SK-N-SH treated with all-trans-retinoic acid at 6 μM for 48 hours (cell line): Measurements from ENCODE around the gene MACC1.

Source experiments
- ATAC-seq: fragments of 200-7000 bp; cut with Tn5 transposase; 3 replicates; pipeline ENCODE4 v1.9.1; 2020; ENCODE audit warnings: mild to moderate bottlenecking, moderate library complexity
- ARNTL ChIP-seq: fragments of 450-650 bp; formaldehyde crosslinking; IDR thresholded peaks from 2 replicates; pipeline ENCODE4 v1.5.0; 2020; ENCODE audit warnings: low read depth, mild to moderate bottlenecking, moderate library complexity, borderline replicate concordance
- BACH2 ChIP-seq: fragments of 250-450 bp; sonication (Bioruptor Pico); IDR thresholded peaks from 2 replicates; pipeline ENCODE4 v1.9.0; 2021; ENCODE audit warnings: mild to moderate bottlenecking, borderline replicate concordance
- CSDC2 ChIP-seq: fragments of 250-450 bp; sonication (Bioruptor Pico); IDR thresholded peaks from 2 replicates; pipeline ENCODE4 v1.5.0; 2020; ENCODE audit warnings: mild to moderate bottlenecking, moderate library complexity
- ESRRG ChIP-seq: fragments of 250-450 bp; sonication (Bioruptor Pico); IDR thresholded peaks from 2 replicates; pipeline ENCODE4 v1.6.1; 2021; ENCODE audit warnings: mild to moderate bottlenecking
- GLIS3 ChIP-seq: fragments of 250-450 bp; sonication (Bioruptor Pico); IDR thresholded peaks from 2 replicates; pipeline ENCODE4 v1.5.0; 2020; ENCODE audit warnings: mild to moderate bottlenecking, moderate library complexity
- ISL1 ChIP-seq: fragments of 250-450 bp; sonication (Bioruptor Pico); IDR thresholded peaks from 2 replicates; pipeline ENCODE4 v2.1.2; 2022; ENCODE audit warnings: mild to moderate bottlenecking, moderate library complexity
- OSR1 ChIP-seq: fragments of 250-450 bp; sonication (Bioruptor Pico); IDR thresholded peaks from 2 replicates; pipeline ENCODE4 v1.8.0; 2022; ENCODE audit warnings: moderate library complexity, mild to moderate bottlenecking, inconsistent platforms
- POU6F1 ChIP-seq: fragments of 250-450 bp; sonication (Bioruptor Pico); IDR thresholded peaks from 2 replicates; pipeline ENCODE4 v1.8.0; 2021; ENCODE audit warnings: low read depth, mild to moderate bottlenecking, moderate library complexity, borderline replicate concordance
- PPARA ChIP-seq: fragments of 250-450 bp; sonication (Bioruptor Pico); IDR thresholded peaks from 2 replicates; pipeline ENCODE4 v1.5.0; 2020; ENCODE audit warnings: mild to moderate bottlenecking, borderline replicate concordance
- RARB ChIP-seq: fragments of 250-450 bp; sonication (Bioruptor Pico); IDR thresholded peaks from 2 replicates; pipeline ENCODE4 v1.8.0; 2021; ENCODE audit warnings: mild to moderate bottlenecking, moderate library complexity
- SNAI2 ChIP-seq: fragments of 250-450 bp; sonication (Bioruptor Pico); IDR thresholded peaks from 2 replicates; pipeline ENCODE4 v1.5.0; 2020; ENCODE audit warnings: mild to moderate bottlenecking, moderate library complexity
- TCF4 ChIP-seq: fragments of 250-450 bp; sonication (Bioruptor Pico); IDR thresholded peaks from 2 replicates; pipeline ENCODE4 v1.8.0; 2021; ENCODE audit warnings: mild to moderate bottlenecking, moderate library complexity, borderline replicate concordance
- TOX ChIP-seq: fragments of 250-450 bp; sonication (Bioruptor Pico); IDR thresholded peaks from 2 replicates; pipeline ENCODE4 v1.8.0; 2021; ENCODE audit warnings: mild to moderate bottlenecking, moderate library complexity, borderline replicate concordance
- TSHZ2 ChIP-seq: fragments of 250-450 bp; sonication (Bioruptor Pico); IDR thresholded peaks from 2 replicates; pipeline ENCODE4 v1.5.0; 2020; ENCODE audit warnings: mild to moderate bottlenecking, moderate library complexity
- ZC3H10 ChIP-seq: fragments of 250-450 bp; sonication (Bioruptor Pico); IDR thresholded peaks from 2 replicates; pipeline ENCODE4 v1.5.1; 2021; ENCODE audit warnings: mild to moderate bottlenecking, moderate library complexity
- ZFP30 ChIP-seq: fragments of 450-650 bp; formaldehyde crosslinking; IDR thresholded peaks from 2 replicates; pipeline ENCODE4 v1.5.0; 2022; ENCODE audit warnings: mild to moderate bottlenecking, moderate library complexity
- ZNF70 ChIP-seq: fragments of 450-650 bp; formaldehyde crosslinking; IDR thresholded peaks from 2 replicates; pipeline ENCODE4 v1.5.0; 2020; ENCODE audit warnings: mild to moderate bottlenecking, moderate library complexity
- TF ChIP-seq, protein P1 (sequence below): fragments of 250-450 bp; sonication (Bioruptor Pico); IDR thresholded peaks from 2 replicates; pipeline ENCODE4 v1.5.1; 2020; ENCODE audit warnings: low read depth, mild to moderate bottlenecking, moderate library complexity
- TF ChIP-seq, protein P2 (sequence below): fragments of 250-450 bp; sonication (Bioruptor Pico); IDR thresholded peaks from 2 replicates; pipeline ENCODE4 v1.5.1; 2021; ENCODE audit warnings: mild to moderate bottlenecking, moderate library complexity
- TF ChIP-seq, protein P3 (sequence below): fragments of 250-450 bp; sonication (Bioruptor Pico); IDR thresholded peaks from 2 replicates; pipeline ENCODE4 v1.8.0; 2020; ENCODE audit warnings: mild to moderate bottlenecking, moderate library complexity, borderline replicate concordance

The MACC1 gene

GRCh38 chr7:20214132-20214531 lies 3.1 kb downstream of the MACC1 start:
- TF ChIP-seq, protein P1, sequence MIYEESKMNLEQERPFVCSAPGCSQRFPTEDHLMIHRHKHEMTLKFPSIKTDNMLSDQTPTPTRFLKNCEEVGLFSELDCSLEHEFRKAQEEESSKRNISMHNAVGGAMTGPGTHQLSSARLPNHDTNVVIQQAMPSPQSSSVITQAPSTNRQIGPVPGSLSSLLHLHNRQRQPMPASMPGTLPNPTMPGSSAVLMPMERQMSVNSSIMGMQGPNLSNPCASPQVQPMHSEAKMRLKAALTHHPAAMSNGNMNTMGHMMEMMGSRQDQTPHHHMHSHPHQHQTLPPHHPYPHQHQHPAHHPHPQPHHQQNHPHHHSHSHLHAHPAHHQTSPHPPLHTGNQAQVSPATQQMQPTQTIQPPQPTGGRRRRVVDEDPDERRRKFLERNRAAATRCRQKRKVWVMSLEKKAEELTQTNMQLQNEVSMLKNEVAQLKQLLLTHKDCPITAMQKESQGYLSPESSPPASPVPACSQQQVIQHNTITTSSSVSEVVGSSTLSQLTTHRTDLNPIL (CRISPR knock-in tag), result no peak
- TF ChIP-seq POU6F1 (CRISPR knock-in tag), result no peak
- no peak for TF ChIP-seq ESRRG (CRISPR knock-in tag)
- no peak for TF ChIP-seq BACH2
- TF ChIP-seq ZNF70 (CRISPR knock-in tag), result no peak
- TF ChIP-seq OSR1 (CRISPR knock-in tag), result no peak
- TF ChIP-seq TOX (CRISPR knock-in tag), result no peak
- no peak for TF ChIP-seq CSDC2
- no peak for TF ChIP-seq PPARA
- ATAC-seq, result no peak

- TF ChIP-seq ZNF70 (CRISPR knock-in tag), result no peak
- TF ChIP-seq TOX (CRISPR knock-in tag), result no peak
- no peak for TF ChIP-seq OSR1 (CRISPR knock-in tag)
- no peak for TF ChIP-seq ESRRG (CRISPR knock-in tag)
- TF ChIP-seq TCF4 (CRISPR knock-in tag), result no peak
- no peak for TF ChIP-seq PPARA
- TF ChIP-seq, protein P2, sequence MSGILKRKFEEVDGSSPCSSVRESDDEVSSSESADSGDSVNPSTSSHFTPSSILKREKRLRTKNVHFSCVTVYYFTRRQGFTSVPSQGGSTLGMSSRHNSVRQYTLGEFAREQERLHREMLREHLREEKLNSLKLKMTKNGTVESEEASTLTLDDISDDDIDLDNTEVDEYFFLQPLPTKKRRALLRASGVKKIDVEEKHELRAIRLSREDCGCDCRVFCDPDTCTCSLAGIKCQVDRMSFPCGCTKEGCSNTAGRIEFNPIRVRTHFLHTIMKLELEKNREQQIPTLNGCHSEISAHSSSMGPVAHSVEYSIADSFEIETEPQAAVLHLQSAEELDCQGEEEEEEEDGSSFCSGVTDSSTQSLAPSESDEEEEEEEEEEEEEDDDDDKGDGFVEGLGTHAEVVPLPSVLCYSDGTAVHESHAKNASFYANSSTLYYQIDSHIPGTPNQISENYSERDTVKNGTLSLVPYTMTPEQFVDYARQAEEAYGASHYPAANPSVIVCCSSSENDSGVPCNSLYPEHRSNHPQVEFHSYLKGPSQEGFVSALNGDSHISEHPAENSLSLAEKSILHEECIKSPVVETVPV (CRISPR knock-in tag), result no peak
- no peak for ATAC-seq
Measured at GRCh38 chr7:20213378-20213777, 3.8 kb downstream of the MACC1 start.

DNA sequence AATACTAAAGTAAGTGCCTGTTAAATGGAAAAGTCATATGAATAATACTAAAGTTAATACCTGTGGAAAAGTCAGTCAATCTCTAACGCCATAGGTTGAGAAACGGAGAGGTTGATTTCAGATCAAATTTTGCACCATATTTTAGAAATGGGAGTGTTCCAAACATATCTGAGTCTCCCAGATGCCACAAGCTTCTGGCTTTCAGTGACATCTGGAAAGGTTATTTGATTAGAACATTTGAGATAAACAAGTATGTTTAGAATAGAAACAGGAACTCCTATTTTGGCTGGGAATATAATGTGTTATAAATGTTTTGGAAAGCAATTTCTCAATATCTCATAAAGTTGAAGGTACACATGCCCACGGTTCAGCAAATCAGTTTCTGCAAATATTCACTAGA lies 5.8 kb downstream of the MACC1 start:
- no peak for ATAC-seq
- TF ChIP-seq POU6F1 (CRISPR knock-in tag), result no peak
- no peak for TF ChIP-seq BACH2
- no peak for TF ChIP-seq RARB (CRISPR knock-in tag)
- no peak for TF ChIP-seq GLIS3 (CRISPR knock-in tag)
- TF ChIP-seq, protein P1 (CRISPR knock-in tag), result no peak
- TF ChIP-seq ISL1 (CRISPR knock-in tag), result no peak
- no peak; the same call in 1 of the 2 replicates for TF ChIP-seq TCF4 (CRISPR knock-in tag)
- TF ChIP-seq ZNF70 (CRISPR knock-in tag), result no peak
- no peak for TF ChIP-seq SNAI2 (CRISPR knock-in tag)
- TF ChIP-seq OSR1 (CRISPR knock-in tag), result no peak
- TF ChIP-seq TSHZ2 (CRISPR knock-in tag), result no peak
- TF ChIP-seq ZC3H10 (CRISPR knock-in tag), result no peak
- TF ChIP-seq ESRRG (CRISPR knock-in tag), result no peak
- TF ChIP-seq, protein P3, sequence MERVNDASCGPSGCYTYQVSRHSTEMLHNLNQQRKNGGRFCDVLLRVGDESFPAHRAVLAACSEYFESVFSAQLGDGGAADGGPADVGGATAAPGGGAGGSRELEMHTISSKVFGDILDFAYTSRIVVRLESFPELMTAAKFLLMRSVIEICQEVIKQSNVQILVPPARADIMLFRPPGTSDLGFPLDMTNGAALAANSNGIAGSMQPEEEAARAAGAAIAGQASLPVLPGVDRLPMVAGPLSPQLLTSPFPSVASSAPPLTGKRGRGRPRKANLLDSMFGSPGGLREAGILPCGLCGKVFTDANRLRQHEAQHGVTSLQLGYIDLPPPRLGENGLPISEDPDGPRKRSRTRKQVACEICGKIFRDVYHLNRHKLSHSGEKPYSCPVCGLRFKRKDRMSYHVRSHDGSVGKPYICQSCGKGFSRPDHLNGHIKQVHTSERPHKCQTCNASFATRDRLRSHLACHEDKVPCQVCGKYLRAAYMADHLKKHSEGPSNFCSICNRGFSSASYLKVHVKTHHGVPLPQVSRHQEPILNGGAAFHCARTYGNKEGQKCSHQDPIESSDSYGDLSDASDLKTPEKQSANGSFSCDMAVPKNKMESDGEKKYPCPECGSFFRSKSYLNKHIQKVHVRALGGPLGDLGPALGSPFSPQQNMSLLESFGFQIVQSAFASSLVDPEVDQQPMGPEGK (CRISPR knock-in tag), result no peak
- no peak for TF ChIP-seq TOX (CRISPR knock-in tag)
- TF ChIP-seq ARNTL (CRISPR knock-in tag), result no peak
- no peak for TF ChIP-seq CSDC2
- no peak for TF ChIP-seq PPARA
- TF ChIP-seq ZFP30 (CRISPR knock-in tag), result no peak
